GM18909 (cell line): ENCODE measurements around the gene IL13.
A peak's percentile ranks its signal among the peaks of the same experiment; 100 is the strongest.

ENCODE experiments used
- ATAC-seq: cut with Tn5 transposase; IDR thresholded peaks from one replicate; pipeline ENCODE4 v1.9.1; 2021; ENCODE audit warnings: mild to moderate bottlenecking; ENCODE audit not compliant: unreplicated experiment, poor library complexity

IL13 gene

DNA sequence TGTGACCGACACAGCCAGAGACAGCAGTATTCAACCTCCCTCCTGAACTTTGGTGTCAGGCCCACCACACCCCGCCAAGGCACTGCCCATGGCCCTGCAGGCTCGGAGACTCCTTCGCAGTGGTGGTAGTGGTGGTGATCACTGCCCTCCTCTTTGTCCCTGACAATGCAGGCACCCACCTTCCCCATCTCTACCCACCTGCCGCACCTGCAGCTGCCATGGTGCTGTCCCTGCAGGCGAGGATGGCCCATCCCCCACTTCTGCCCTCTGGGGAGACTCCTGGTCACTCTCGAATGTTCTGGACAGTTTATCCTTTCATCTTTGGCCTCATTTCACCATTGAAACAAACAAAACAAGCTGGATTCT lies 11.5 kb downstream of the IL13 start:
- ATAC-seq = no peak

DNA sequence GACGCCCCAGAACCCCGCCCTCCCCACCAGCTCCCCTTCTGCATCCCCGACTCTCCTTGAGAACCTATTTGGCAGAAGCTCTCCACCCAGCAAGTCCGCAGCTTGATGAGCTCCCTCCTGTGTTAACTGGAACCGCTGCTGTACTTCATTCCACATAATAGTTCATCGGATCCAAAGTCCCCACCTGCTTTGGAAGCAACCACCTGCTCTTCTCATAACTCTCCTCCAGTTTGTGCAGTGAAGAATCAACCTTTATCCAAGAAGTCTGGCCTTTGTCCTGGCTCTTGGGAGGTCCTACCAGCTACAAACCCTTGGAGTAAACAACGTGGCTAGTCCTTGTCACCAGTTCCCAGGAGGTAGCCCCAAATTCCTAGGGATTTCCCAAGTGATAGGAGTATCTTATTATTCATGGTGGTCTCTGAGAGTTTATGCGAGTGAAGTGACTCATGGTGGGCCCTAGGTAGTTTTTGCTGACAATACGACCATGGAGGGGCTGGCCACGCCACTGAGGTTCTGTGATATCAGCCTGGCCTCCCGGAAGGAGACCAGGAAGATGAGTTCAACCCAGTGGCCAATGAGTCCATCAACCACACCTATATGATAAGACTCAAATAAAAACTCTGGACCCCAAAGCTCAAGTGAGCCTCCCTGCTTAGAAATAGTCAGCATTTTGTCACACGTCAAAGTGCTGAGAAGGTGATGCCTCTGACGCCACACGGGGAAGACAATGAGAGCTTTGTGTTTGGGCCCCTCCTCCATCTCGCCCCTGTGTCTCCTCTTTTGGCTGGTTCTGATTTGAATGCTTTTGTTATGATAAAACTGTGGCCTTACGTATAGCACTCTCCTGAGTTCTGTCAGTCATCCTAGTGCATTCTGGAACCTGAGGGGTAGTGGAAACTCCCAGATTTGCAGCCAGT lies 12.3 kb downstream of the IL13 start:
- ATAC-seq = no peak

DNA sequence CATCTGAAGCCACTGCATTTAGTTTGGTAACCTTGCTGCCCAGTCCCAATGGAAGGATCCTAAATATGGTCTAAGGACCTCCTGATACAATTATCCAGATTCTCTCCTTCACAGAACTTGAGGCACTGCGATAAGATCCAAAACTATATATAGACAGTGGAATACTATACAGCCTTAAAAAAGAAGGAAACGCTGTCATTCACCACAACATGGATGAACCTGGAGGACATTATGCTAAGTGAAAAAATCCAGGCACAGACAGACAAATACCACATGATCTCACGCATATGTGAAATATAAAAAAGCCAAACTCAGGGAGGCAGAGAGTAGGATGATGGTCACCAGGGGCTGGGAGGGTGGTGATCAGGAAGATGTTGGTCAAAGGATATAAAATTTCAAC lies 13.0 kb downstream of the IL13 start:
- no peak for ATAC-seq

DNA sequence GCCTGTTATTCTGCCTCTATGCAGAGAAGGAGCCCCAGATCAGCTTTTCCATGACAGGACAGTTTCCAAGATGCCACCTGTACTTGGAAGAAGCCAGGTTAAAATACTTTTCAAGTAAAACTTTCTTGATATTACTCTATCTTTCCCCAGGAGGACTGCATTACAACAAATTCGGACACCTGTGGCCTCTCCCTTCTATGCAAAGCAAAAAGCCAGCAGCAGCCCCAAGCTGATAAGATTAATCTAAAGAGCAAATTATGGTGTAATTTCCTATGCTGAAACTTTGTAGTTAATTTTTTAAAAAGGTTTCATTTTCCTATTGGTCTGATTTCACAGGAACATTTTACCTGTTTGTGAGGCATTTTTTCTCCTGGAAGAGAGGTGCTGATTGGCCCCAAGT lies 15.5 kb downstream of the IL13 start:
- ATAC-seq = no peak

DNA sequence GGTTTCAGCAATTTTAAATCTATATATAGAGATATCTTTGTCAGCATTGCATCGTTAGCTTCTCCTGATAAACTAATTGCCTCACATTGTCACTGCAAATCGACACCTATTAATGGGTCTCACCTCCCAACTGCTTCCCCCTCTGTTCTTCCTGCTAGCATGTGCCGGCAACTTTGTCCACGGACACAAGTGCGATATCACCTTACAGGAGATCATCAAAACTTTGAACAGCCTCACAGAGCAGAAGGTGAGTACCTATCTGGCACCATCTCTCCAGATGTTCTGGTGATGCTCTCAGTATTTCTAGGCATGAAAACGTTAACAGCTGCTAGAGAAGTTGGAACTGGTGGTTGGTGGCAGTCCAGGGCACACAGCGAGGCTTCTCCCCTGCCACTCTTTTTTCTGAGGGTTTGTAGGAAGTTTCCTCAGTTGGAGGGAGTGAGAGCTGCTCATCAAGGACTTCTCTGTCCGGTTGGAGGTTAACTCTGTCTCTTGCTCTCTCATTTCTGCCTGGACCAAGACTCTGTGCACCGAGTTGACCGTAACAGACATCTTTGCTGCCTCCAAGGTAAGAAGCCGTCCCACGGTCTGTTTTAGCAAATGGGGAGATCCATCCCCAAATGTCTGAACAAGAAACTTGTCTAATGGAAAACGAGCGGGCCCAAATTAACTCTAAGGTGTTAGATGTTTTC lies 16.1 kb downstream of the IL13 start, which contains the start of gene IL4:
TSS of gene IL4 (plus strand) at position 51 of the 692 bp plus-strand sequence. CDS start at position 113, 62 bp downstream.
- peak; percentile 7 for ATAC-seq

DNA sequence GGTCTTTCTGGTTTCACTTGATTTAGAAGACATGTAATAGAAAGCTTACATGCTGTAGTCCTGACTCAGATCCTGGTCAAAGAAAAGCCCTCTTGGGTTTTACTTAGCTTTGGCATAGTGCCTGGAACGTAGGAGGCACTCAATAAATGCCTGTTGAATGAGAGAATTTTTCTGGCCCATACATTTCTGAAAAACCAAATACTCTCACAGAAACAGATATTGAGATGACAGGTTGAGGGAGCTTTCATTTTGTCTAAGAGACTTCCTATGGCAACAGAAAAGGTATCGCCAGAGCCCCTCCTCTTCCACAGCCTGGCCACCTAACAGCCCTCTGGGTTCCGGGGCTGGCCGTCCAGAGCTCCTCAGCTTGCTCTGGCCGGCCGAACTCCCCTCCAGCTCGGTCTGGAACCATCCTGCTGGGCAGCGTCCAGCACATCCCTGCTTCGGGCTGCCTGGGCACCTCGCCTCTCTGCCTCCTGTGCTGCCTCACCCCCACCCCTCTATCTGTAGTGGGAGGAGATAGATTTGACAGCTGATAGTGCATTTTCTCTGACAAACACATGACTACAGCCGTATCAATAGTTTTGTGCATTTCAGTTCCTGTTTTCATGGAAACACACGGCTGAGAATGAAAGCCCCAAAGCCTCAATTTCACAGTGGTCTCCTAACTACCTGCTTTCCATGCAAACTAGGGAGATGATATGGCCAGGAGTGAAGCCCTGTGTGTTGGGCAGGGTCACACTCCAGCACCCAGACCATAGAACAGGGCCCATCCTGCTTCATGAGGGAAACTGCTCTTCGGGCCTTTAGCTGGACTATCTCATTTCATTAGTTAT lies 16.9 kb downstream of the IL13 start:
- ATAC-seq = peak; percentile 84

DNA sequence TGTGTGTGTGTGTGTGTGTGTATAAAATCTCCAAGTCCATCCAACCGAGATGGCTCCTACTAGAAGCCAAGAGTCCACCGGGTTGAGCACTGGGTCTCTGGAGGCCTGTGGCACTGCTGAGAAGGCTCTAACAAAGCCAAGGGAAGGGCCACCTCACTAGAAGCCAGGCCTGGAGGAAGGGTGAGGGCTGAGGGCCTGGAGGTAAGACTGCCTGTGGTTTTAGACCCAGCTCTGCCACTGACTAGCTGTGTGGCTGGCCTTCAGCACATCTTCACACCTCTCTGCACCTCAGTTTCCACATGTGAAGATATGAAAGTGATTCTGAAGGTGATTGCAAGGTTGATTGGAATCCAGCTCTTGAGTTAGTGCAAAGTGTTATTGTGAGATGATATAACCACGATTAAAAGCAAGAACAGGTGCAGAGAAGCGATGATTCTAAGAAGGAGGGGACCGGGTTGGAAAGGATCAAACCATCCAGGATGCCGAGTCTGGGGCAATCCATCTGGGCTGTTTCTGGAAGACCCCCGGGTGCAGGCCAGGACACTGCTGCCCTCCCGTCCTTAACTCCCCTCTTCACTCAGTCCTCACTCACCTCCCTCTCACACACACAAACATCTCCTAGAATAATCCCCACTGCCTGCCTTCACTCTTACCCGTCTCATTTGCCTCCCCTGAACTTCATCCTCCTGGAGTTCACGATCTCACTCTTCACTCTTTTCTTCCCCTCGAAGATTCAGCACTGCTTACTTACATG lies 18.1 kb downstream of the IL13 start:
- ATAC-seq = no peak

DNA sequence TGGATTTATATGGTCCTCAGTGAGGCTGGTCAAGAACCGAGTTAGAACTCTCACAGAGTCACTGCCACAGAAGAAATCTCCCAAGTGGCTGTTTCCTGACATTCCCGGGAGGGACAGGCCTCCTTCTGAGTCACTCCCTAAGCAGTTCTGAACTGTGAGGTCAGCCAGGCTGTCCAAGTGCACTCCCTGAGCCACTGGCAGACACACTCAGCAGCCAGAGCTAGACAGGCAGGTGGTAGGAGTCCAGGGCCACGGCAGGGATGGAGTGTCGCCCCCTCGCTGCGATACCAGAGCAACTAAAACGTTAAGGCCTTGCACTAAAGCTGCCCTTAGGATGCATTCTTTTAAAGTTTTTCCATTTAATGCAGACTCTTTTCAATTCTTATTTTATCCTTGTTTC lies 19.2 kb downstream of the IL13 start:
- no peak for ATAC-seq

DNA sequence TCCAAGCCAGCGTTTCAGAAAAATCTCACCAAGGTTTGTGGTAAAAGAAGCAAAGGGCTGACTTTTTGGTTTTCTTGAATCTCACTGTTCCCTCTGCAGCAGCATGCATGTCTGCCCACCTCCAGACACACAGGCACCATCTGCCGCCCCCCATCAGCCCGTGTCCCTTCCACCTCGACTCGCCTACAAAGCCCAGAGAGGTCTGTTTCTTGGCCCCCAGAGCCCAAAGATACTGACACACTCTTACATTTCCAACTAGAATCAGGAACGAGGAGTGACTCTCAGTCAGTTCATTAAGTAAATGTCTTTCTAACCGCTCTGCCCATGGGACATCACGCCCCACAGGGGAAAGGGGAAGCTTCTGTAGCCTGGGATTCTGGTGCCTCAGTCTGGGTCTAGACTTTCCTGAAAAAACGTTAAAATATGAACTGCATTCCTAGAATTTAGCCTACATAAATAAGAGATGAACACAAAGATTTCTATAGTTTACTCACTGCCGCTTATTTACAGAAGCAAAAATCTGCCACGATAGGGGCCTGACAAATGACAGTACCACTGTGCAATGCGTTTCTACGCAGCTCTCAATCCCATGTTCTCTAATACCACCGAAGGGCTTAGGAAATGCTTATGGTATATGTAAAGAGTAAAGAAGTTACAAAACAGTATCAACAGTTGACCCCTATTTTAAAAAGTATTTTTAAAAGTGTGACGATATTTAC lies 19.9 kb downstream of the IL13 start:
- ATAC-seq = no peak

DNA sequence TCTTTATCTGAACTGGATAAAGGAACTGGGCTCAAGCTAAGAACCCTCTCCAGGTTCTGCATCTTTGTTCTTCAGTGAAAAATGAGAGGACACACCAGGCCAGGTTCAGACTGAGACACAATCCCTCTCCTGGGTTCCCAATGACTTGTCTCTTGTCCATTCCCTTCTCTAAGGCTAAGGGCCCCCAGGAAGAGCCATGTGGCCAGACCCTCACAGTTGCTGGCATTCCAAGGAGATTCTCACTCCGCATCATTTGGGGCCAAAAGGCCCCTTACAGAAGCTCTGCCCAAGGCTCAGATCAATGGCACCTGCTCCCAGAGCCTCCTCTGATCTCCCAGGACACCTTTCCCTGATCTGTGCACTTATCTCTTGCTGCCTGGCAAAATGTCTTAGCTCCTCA lies 20.8 kb downstream of the IL13 start:
- ATAC-seq = no peak

DNA sequence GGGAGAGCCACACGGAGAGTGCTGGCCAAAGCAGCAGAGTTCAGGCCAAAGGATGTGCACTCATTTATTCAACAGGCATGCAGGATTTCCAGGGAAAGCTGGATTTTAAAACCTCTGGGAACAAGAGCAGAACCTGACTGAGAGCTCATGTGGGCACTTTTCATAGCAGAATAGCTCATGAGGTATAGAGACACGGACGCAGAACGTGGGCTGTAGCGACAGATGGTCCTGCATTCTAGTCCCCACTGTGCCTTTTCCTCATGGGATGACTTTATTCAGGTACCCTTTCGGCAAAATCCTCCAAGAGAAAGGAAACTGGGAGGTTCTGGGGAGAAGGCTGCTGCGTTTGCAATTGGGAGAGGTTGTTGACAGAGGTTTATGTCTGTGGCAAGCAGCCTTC lies 21.2 kb downstream of the IL13 start:
- ATAC-seq = no peak

DNA sequence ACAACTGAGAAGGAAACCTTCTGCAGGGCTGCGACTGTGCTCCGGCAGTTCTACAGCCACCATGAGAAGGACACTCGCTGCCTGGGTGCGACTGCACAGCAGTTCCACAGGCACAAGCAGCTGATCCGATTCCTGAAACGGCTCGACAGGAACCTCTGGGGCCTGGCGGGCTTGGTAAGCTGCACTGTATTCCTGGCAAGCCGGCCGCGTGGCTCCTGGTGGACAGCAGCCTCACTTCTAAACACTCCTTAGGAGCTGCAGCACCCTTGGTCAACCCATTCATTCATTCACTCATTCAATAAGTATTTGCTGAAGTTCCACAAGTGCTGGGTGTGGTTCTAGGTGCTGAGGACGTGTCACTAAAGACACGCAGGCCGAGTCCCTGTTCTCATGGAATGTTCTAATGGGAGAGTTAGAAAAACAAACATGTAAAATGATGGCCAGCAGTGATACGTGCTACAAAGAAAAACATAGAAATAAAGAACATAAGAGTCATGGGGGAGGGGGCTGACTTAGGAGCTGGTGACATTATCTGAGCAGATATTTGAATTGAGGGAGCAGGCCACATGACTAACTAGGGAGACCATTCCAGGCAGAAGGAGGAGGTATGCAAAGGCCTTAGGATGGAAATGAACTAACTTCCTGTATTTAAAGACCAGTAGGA lies 21.9 kb downstream of the IL13 start:
- no peak for ATAC-seq

DNA sequence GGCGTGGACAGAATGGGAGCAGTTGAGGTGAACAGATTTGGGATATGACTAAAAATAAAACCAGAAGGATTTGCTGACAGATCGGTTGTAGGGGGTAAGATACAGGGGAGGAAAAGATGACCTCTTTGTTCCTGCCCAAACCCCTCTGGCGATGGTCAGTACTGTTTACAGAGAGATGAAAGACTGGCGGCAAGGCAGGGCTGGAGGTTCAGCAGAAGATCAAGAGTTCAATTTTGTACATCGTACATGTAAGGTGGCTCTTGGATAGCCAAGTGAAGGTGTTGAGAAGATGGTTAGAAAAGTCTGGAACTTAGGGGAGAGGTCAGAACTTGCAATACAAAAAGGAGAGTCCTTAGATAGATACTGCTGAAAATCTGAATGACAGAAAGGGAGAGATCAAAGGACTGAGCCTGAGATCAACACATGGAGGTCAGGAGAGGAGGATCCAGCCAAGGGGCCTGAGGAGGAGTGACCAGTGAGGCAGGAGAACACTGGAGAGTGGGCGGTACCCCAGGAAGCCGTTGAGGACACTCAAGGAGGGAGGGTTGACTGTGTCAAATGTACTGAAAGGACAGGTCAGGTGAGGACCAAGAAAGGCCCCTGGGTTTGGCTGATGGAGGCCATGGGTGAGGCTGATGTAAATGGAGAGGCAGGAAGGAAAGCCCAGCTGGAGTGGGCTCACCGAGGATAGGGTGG lies 23.0 kb downstream of the IL13 start:
- no peak for ATAC-seq

DNA sequence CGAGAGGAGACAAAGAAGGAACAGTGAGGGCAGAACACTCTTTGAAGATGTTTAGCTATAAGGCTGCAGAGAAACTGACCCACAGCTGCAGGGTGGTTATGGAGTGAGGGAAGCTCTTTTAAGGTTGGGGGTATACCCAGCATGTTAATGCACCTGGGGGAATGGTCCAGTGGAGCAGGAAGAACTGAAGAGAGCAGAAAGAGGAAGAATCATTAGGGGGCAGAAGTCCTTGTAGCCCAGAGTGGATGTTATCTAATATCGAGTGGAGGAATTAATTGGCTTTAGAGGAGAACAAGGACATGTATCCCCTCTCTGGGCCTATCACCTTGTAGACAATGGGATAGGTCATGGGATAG lies 23.5 kb downstream of the IL13 start:
- no peak for ATAC-seq

DNA sequence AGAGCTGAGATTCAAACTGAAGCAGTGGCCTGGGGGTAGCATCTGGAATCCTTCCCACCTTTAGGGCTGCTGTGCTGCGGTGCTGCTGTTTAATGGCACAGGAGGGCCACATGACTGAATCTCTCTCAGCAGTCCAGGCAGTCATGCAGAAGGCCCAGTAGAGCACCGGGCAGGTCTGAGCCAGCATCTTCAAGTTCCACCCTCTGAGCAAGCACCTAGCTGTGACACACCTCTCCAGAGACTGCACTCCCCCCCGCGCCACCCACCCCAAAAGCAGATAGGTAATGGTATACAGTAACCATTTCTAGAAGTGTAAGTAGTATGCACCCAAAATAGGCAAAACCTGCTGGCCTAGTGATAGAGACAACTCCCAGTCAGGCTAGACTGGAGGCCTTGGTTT lies 24.0 kb downstream of the IL13 start:
- no peak for ATAC-seq

DNA sequence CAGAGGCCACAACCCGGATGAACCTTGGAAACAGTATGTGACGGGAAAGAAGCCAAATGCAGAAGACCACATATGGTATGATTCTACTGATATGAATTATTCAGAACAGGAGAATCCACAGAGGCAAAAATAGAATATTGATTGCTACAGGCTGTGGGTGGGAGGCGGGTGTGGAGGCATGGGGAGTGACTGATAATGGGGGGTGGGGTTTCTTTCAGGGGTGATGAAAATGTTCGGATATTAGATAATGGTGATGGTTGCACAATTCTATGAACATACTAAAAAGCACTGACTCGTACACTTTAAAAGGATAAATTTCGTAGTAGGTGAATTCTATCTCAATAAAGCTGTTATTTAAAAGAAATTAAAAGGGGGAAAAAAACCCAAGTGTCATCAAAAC lies 26.5 kb downstream of the IL13 start:
- ATAC-seq = no peak

DNA sequence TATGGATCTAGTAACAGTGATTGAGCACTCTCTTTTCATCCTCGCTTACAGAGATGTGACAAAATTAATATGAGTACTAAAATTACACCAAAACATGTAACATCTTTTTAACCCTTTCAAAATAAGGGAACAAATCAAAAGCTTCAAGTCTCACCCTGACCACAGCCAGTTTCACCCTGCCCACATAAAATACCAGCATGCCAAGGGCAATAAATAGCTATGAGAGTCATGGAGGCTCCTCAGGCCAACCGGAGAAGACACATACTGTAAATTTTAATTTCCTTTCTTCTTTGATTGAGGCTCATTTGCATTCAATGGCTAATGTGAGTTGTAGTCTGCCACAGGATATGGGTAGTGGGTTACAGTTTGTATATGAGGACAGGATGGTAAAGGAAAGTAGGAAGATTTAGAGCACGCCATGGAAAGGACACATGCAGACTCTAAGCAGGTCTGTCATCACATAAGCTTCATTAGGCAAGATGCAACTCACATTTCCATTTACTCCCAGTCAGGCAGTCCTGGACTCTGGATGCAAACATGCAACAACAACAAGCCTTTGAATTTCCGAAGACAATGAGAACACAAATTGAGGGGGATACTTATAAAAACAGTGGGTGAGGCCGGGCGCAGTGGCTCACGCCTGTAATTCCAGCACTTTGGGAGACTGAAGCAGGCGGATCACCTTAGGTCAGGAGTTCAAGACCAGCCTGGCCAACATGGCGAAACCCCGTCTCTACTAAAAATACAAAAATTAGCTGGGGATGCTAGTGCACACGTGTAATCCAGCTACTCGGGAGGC lies 27.1 kb downstream of the IL13 start:
- ATAC-seq = no peak

DNA sequence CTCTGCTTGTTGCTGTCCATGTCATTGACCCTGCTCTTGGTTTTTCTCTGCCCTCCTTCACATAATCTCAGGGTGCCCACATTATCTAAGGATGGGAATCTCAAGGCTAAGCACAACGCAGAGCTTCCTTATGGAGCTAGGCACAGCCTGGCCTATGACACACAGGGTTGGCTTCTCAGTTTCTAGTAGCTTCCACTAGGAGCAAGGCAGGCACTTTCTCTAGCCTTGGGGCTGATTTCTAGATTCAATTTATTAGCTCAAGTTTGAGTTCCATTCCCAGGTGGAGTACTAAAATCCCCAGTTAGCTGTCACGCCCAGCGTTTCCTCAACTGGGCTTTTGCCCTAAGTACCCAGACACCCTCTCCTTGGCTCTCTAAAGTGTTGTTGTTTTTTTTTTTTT lies 28.2 kb downstream of the IL13 start:
- no peak for ATAC-seq
